Rectal smooth muscle tissue (tissue), 1 donor: Measurements from ENCODE around the gene ADIPOR1.
"Not testable (repeated sequence)": the region's sequence is repeated elsewhere in the genome, so short reads cannot be mapped to it uniquely, and the experiment has no call there.

ENCODE experiments used
- H3K27ac ChIP-seq: one replicate; pipeline ENCODE4 v1.7.0; 2013; ENCODE audit warnings: low read depth, low read length, inconsistent platforms
- H3K27me3 ChIP-seq: one replicate; pipeline ENCODE4 v1.7.0; 2013; ENCODE audit warnings: low read length; ENCODE audit not compliant: control insufficient read depth, insufficient read depth
- H3K36me3 ChIP-seq: one replicate; pipeline ENCODE4 v1.7.0; 2013; ENCODE audit warnings: low read length; ENCODE audit not compliant: control insufficient read depth, insufficient read depth
- H3K4me1 ChIP-seq: one replicate; pipeline ENCODE4 v1.7.0; 2013; ENCODE audit warnings: low read length; ENCODE audit not compliant: control insufficient read depth, insufficient read depth
- H3K4me3 ChIP-seq: one replicate; pipeline ENCODE4 v1.7.0; 2013; ENCODE audit warnings: low read length
- H3K9ac ChIP-seq: one replicate; pipeline ENCODE4 v1.7.0; 2013; ENCODE audit warnings: low read length

The ADIPOR1 gene

GRCh38 chr1:202957733-202958543 is at the start of gene ADIPOR1:
Gene ADIPOR1 (minus strand): TSS chr1:202958312. CDS start chr1:202951070, 7,242 bp downstream.
- Histone ChIP-seq H3K36me3 (peaks cover 8% of the 10 kb centered on the region), H3K4me3 (peak within 1 kb of the TSS; percentile 93), H3K27ac (peak within 1 kb of the TSS; percentile 82), H3K4me1 (peaks cover 5% of the 10 kb centered on the region), H3K27me3 (no peaks in the 10 kb centered on the region), H3K9ac (peak within 1 kb of the TSS; percentile 66)

GRCh38 chr1:203006948-203007871 is 49.1 kb upstream of the ADIPOR1 start, which contains the start of gene TMEM183A:
Gene TMEM183A (plus strand): TSS chr1:203007374. CDS start chr1:203007466, 92 bp downstream.
- Histone ChIP-seq H3K27ac (peak within 1 kb of the TSS; percentile 92), H3K9ac (peak within 1 kb of the TSS; percentile 95), H3K27me3 (no peaks in the 10 kb centered on the region), H3K4me3 (peak within 1 kb of the TSS; percentile 89), H3K4me1 (peaks cover 3% of the 10 kb centered on the region), H3K36me3 (peaks cover 2% of the 10 kb centered on the region)

GRCh38 chr1:203005395-203006142 is 47.5 kb upstream of the ADIPOR1 start:
- not testable (repeated sequence) for H3K27ac ChIP-seq, H3K4me1 ChIP-seq, H3K9ac ChIP-seq, H3K27me3 ChIP-seq, H3K36me3 ChIP-seq
- peak overlapping the region; percentile 61 for H3K4me3 ChIP-seq

DNA sequence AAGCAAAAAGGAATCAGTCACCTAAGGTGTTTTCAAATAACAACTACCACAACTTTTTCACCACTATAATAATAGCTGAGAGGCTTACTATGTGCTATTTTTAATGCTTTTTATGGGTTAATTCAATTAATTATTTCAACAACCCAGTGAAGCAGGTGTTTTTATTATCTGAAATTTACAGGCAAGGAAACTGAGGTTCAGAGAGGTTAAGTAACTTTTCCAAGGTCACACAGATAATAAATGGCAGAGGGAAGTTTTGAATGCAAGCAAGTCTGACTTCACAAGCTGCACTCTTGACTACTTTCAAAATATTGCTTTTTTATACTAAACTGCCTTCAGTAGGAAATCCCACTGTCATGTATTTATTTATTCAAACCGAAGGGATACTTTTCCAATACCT is 44.8 kb upstream of the ADIPOR1 start:
- H3K9ac ChIP-seq: no peak overlapping the region
- no peak overlapping the region for H3K27ac ChIP-seq
- no peak overlapping the region for H3K4me3 ChIP-seq
- H3K27me3 ChIP-seq: no peaks in the 10 kb centered on the region
- no peaks in the 10 kb centered on the region for H3K36me3 ChIP-seq
- H3K4me1 ChIP-seq: no peaks in the 10 kb centered on the region

DNA sequence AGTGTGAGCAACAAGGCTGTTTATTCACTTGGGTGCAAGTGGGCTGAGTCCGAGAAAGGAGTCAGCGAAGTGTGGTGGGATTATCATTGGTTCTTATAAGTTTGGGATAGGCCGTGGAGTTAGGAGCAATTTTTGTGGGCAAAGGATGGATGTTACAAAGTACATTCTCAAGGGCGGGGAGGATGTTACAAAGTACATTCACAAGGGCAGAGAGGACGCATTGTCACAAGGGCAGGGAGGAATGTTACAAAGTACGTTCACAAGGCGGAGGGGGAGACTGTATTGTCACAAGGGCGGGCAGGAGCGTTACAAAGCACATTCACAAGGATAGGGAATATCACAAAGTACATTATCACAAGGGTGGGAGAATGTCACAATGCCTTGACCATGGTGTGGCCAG is 43.9 kb upstream of the ADIPOR1 start:
- Histone ChIP-seq H3K9ac (no peak overlapping the region), H3K27me3 (no peaks in the 10 kb centered on the region), H3K4me3 (no peak overlapping the region), H3K4me1 (no peaks in the 10 kb centered on the region), H3K27ac (no peak overlapping the region), H3K36me3 (no peaks in the 10 kb centered on the region)

- H3K27me3 ChIP-seq: no peaks in the 10 kb centered on the region
- H3K4me3 ChIP-seq: no peak overlapping the region
- no peaks in the 10 kb centered on the region for H3K36me3 ChIP-seq
- no peak overlapping the region for H3K27ac ChIP-seq
- H3K4me1 ChIP-seq: no peaks in the 10 kb centered on the region
- no peak overlapping the region for H3K9ac ChIP-seq
Observed at GRCh38 chr1:203000217-203000944, 42.3 kb upstream of the ADIPOR1 start.

- Histone ChIP-seq H3K36me3 (no peaks in the 10 kb centered on the region), H3K27ac (no peak overlapping the region), H3K9ac (no peak overlapping the region), H3K4me1 (no peaks in the 10 kb centered on the region), H3K27me3 (no peaks in the 10 kb centered on the region), H3K4me3 (no peak overlapping the region)
Observed at GRCh38 chr1:202998836-202999750, 41.0 kb upstream of the ADIPOR1 start.

- Histone ChIP-seq H3K27me3 (no peaks in the 10 kb centered on the region), H3K9ac (no peak overlapping the region), H3K27ac (no peak overlapping the region), H3K4me1 (no peaks in the 10 kb centered on the region), H3K36me3 (no peaks in the 10 kb centered on the region), H3K4me3 (no peak overlapping the region)
Observed at GRCh38 chr1:202994756-202995155, 36.6 kb upstream of the ADIPOR1 start.

DNA sequence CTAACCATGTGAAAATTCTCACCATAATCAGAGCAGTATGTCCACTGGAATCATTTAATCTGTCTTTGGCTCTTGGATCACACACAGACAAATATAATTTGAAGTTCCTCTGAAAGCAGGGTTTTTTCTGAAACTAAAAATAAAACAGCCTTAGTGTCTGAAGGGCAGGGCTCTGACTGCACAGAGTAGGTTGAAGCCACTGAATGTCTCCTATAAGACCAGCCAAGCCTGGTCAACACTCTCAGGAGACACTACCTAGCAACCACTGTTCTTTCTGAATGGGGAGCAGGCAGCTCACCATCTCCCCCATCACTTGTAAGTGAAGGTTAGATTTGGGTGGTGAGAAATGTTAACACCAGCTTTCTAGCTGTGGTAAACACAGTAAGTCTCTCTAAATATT is 33.0 kb upstream of the ADIPOR1 start:
- Histone ChIP-seq H3K27me3 (no peaks in the 10 kb centered on the region), H3K27ac (no peak overlapping the region)

DNA sequence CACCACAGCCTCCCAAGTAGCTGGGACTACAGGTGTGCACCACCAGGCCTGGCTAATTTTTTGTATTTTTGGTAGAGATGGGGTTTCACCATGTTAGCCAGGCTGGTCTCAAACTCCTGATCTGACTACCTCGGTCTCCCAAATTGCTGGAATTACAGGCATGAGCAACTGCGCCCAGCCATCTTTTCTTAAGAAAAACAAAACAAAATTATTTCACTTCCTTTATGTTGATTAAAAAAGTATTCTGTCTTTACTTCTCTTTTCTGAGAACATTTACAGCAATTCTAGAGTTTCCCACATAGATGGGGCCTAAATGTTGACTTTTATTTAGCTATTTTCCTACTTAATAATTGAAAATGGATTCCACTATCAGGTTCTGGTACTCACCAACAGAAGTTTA is 31.8 kb upstream of the ADIPOR1 start:
- H3K4me3 ChIP-seq: no peak overlapping the region
- H3K27me3 ChIP-seq: no peaks in the 10 kb centered on the region
- no peak overlapping the region for H3K9ac ChIP-seq
- no peaks in the 10 kb centered on the region for H3K4me1 ChIP-seq
- H3K27ac ChIP-seq: no peak overlapping the region
- H3K36me3 ChIP-seq: no peaks in the 10 kb centered on the region

More for the DNA sequence above, 33.0 kb upstream of the ADIPOR1 start:
- H3K4me3 ChIP-seq: no peak overlapping the region
- H3K9ac ChIP-seq: no peak overlapping the region
- H3K36me3 ChIP-seq: no peaks in the 10 kb centered on the region
- H3K4me1 ChIP-seq: no peaks in the 10 kb centered on the region
